ENCODE measurements around the gene ELAVL1.

ELAVL1 gene

GRCh38 chr19:8020681-8021080 is 15.2 kb upstream of the ELAVL1 start:
- no peak for DNase-seq

- no peak for DNase-seq
Observed at GRCh38 chr19:8017808-8018207, 12.4 kb upstream of the ELAVL1 start.

GRCh38 chr19:8004723-8005513 is 523 bp downstream of the ELAVL1 start:
- no peak for DNase-seq

- no peak for DNase-seq
Observed at GRCh38 chr19:8004001-8004400, 1.4 kb downstream of the ELAVL1 start.

- peak; percentile 36 to 58 for DNase-seq
Observed at GRCh38 chr19:8001995-8002849, 3.2 kb downstream of the ELAVL1 start.

GRCh38 chr19:8001651-8001994 is 3.8 kb downstream of the ELAVL1 start:
- no peak for DNase-seq

- no peak for DNase-seq
Observed at GRCh38 chr19:8000298-8001038, 5.0 kb downstream of the ELAVL1 start.

GRCh38 chr19:7999376-7999775 is 6.1 kb downstream of the ELAVL1 start:
- DNase-seq: no peak

GRCh38 chr19:7997809-7998480 is 7.5 kb downstream of the ELAVL1 start:
- no peak for DNase-seq

- DNase-seq: no peak
Observed at GRCh38 chr19:7996883-7997282, 8.6 kb downstream of the ELAVL1 start.

- DNase-seq: no peak
Observed at GRCh38 chr19:7995810-7996158, 9.7 kb downstream of the ELAVL1 start.

GRCh38 chr19:7994928-7995809 is 10.3 kb downstream of the ELAVL1 start:
- DNase-seq: no peak

GRCh38 chr19:7994114-7994513 is 11.3 kb downstream of the ELAVL1 start:
- no peak for DNase-seq

- no peak for DNase-seq
Observed at GRCh38 chr19:7993560-7993959, 11.9 kb downstream of the ELAVL1 start.

GRCh38 chr19:7992575-7992974 is 12.9 kb downstream of the ELAVL1 start:
- no peak for DNase-seq

- no peak for DNase-seq
Observed at GRCh38 chr19:7989071-7989575, 16.3 kb downstream of the ELAVL1 start.

GRCh38 chr19:7988307-7988706 is 17.1 kb downstream of the ELAVL1 start:
- no peak for DNase-seq

GRCh38 chr19:7987114-7987768 is 18.2 kb downstream of the ELAVL1 start:
- no peak for DNase-seq

GRCh38 chr19:7986321-7987113 is 18.9 kb downstream of the ELAVL1 start:
- no peak for DNase-seq

- DNase-seq: no peak
Observed at GRCh38 chr19:7985481-7985911, 19.9 kb downstream of the ELAVL1 start.
